Activated CD8-positive, alpha-beta memory T cell treated with anti-CD3 and anti-CD28 coated beads for 48 hours (primary cell): ENCODE data around the gene HAND1.

Experiments used
- DNase-seq, 3 experiments: peaks; one replicate each; pipeline ENCODE4 v3.0.0-alpha.2; 2020; ENCODE audit warnings: low read depth in 2 of 3, low spot score in 2 of 3

The HAND1 gene

GRCh38 chr5:154479944-154480750 is 2.1 kb upstream of the HAND1 start:
- no peak for DNase-seq

GRCh38 chr5:154479160-154479943 is 1.3 kb upstream of the HAND1 start:
- no peak for DNase-seq

- no peak for DNase-seq
Measured at GRCh38 chr5:154478752-154479159, 729 bp upstream of the HAND1 start.

DNA sequence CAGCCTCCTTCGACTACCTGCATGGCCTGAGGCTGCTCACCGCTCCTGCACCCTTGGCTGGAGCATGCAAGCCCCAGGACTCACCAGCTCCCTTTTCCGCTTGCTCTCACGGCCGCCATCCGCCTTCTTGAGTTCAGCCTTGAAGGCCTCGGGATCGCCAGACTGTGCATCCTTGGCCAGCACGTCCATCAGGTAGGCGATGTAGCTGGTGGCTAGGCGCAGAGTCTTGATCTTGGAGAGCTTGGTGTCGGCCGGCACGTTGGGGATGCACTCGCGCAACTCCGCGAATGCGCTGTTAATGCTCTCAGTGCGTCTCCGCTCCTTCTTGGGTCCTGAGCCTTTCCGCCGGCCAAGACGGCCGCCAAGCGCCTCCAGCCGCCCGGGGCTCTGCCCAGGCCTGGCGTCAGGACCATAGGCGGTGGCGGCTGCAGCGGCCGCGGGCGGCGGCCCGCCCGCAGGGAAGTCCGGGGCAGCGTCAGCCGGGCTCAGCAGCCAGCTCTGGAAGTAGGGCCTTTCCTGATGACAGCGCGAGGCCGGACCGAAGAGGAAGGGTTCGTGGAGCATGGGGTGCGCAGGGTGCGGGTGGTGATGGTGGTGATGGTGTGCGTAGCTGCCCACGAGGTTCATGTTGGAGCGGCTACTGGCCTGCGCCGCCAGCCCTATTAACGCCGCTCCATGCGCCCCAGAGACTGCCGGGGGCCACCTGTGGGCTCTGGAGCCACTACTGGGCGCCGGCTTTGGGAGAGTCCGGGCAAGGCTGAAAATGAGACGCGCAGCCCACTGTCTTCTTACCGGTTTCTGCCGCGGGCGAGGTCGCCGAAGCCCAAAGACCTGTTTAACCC is 424 bp downstream of the HAND1 start:
- no peak for DNase-seq

- no peak for DNase-seq
Measured at GRCh38 chr5:154476354-154477205, 1.4 kb downstream of the HAND1 start.

- DNase-seq = no peak
Measured at GRCh38 chr5:154475591-154476353, 2.3 kb downstream of the HAND1 start.

- no peak for DNase-seq
Measured at GRCh38 chr5:154474396-154475334, 3.4 kb downstream of the HAND1 start.

- DNase-seq = no peak
Measured at GRCh38 chr5:154473581-154474283, 4.3 kb downstream of the HAND1 start.

GRCh38 chr5:154472871-154473580 is 5.0 kb downstream of the HAND1 start:
- no peak for DNase-seq

- no peak for DNase-seq
Measured at GRCh38 chr5:154470947-154471870, 6.8 kb downstream of the HAND1 start.

DNA sequence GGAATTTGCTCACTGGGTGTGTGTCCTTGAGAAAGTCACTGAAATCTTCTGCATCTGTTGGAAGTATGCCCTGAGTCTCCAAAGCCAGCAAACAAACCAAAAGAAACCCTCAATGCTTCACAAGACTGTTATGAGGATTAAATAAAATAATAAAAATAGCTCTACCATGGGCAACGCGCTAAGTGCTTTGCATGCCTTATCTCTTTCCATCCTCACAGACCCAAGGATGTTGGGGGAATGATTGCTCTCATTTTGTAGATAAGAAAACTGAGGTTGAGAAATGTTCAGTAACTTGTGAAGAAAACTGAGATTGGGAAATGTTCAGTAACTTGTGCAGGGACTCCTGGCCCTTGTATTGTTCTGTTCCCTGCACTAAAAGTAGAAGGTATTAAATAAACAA is 7.9 kb downstream of the HAND1 start:
- DNase-seq = no peak

DNA sequence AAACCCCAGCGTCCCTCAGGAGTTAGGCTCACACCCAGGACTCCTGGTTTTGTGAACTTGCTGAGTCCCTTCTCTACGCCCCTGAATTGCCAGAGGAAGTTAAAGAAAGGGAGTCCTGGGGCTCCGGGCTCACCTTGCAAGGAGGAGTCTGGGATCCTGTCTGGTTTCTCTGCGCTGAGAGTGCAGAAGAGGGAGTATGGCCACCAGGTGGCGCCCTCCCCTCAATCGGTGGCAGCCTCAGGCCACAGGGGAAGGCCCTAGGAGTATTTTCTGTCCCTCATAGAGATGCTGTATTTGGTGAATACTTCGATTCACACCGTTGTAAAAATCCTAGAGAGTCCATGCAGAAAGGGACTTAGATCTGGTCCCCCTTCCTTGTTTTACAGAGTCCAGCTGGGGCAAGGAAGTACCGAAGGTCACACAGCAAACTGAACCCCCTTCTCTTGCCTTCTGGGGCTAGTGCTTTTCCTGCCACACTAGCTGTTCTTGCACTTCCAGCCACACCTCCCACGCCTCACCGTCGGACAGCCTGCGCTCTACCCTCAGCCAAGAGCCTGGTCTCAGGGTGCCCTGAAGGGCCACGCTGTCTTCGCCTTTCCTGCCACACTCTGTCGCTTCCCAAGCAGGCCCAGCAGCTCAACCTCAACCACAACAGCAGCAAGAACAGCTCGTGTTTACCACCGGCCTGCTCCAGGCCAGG is 10.2 kb downstream of the HAND1 start:
- DNase-seq = peak in 2 of 3 experiments; percentile 75 to 80

DNA sequence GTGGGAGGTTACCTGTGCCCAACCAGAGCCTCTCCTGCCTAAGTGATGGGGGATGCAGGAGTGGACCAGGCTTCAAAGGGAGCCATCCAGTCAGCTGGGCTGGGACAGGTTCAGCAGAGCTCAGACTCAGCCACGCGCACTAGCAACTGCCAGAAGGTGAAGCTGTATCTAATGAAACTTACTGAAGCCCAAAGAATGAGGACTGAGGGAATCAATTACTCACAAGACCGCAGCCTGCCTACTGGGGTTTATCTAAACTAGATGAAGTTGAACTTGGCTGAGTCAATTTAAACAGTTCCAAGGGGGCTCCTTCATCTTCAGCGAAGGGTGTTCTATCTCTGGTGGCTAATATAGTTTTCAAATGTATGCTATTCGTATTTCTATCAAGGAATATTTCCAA is 11.4 kb downstream of the HAND1 start:
- DNase-seq = no peak

GRCh38 chr5:154466147-154466546 is 11.9 kb downstream of the HAND1 start:
- DNase-seq = no peak

DNA sequence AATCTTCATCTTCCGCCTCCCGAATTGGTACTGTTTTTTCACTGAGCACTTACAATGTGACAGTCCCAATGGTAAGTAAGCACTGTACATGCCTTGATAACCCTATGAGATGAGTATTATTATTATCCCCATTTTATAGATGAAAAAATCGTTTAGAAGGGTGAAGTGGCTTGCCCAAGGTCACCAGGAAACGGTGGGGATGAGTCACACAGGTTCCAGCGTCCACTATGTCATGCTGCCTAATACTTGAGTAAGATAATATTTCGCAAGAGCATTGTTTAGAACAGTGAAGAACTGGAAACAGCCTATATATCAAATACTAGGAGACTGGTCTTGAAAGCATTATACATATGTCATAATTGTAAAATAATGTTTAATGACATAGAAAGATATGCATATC is 12.9 kb downstream of the HAND1 start:
- DNase-seq = no peak

DNA sequence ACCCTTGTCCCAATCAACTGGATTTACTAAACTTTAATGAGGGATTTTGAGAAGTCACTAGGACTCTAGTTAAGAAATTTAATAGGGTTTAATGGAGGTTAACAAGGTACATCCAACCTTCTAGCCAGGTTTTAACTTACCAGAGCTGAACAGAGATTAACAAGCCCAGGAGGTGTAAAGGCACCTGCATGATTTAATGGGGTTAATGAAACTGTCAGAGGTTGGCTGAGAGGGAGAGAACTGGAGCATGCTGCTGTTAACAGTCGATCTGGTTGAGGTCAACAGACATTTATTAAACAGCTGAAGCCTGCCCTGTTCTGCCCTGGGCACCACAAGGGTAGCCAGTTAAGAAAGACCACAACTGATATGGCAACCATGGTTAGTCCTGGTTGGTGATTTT is 13.6 kb downstream of the HAND1 start:
- DNase-seq = no peak
